IMR-90 (cell line): ENCODE data around the gene ATXN3L. TPM values are rescaled to one million over a fixed set of nuclear protein-coding genes. Genes with fewer than 3 reads are reported as not detected.

ENCODE experiments used
- ATAC-seq: fragments of 200-7000 bp; cut with Tn5 transposase; 2 replicates; pipeline ENCODE4 v1.9.1; 2020; ENCODE audit warnings: low read depth, mild to moderate bottlenecking, moderate library complexity
- BruUV-seq: library from RNA; stranded (reverse); fragments of 400-500 nt; replicated peaks from 2 replicates; lab custom pipeline; 2021; lab: Mats Ljungman, UMichigan
- CTCF ChIA-PET: fragments of 300-600 bp; formaldehyde crosslinking; extraction: SDS; loops from one replicate; lab custom pipeline; 2021; ENCODE audit warnings: antibody characterized with exemption; lab: Yijun Ruan, JAX
- POLR2A ChIA-PET: fragments of 300-600 bp; sonication (Branson Sonifier 250); formaldehyde crosslinking; loops from one replicate; lab custom pipeline; 2022; ENCODE audit warnings: antibody characterized with exemption; ENCODE audit not compliant: unreplicated experiment; lab: Charles Lee
- DNase-seq: peaks from one replicate; pipeline ENCODE4 v3.0.0; 2013
- H2AFZ ChIP-seq: replicated peaks from 2 replicates; pipeline ENCODE3; 2013; ENCODE audit warnings: low read length, mild to moderate bottlenecking; ENCODE audit not compliant: poor library complexity
- H2AK5ac ChIP-seq: 2 replicates; pipeline ENCODE4 v1.6.1; 2013; ENCODE audit warnings: low read depth, low read length, inconsistent platforms
- H2AK9ac ChIP-seq: replicated peaks from 2 replicates; pipeline ENCODE3; 2013; ENCODE audit warnings: mild to moderate bottlenecking, low read depth, low read length, moderate library complexity; ENCODE audit not compliant: poor library complexity
- H2BK120ac ChIP-seq: 2 replicates; pipeline ENCODE4 v1.6.1; 2013; ENCODE audit warnings: low read depth, low read length, inconsistent platforms
- H2BK15ac ChIP-seq: 3 replicates; pipeline ENCODE4 v1.6.1; 2013; ENCODE audit warnings: low read depth, low read length, inconsistent platforms
- H2BK20ac ChIP-seq: 2 replicates; pipeline ENCODE4 v1.6.1; 2013; ENCODE audit warnings: low read depth, mild to moderate bottlenecking, inconsistent platforms, low read length, moderate library complexity
- H2BK5ac ChIP-seq: 2 replicates; pipeline ENCODE4 v1.6.1; 2013; ENCODE audit warnings: mild to moderate bottlenecking, low read depth, low read length, inconsistent platforms; ENCODE audit not compliant: poor library complexity, severe bottlenecking
- H3K14ac ChIP-seq: replicated peaks from 2 replicates; pipeline ENCODE4 v1.6.1; 2013; ENCODE audit warnings: low read depth, low read length, inconsistent platforms
- H3K18ac ChIP-seq: 2 replicates; pipeline ENCODE4 v1.6.1; 2013; ENCODE audit warnings: low read depth, low read length, control low read depth
- H3K23ac ChIP-seq: 2 replicates; pipeline ENCODE4 v1.6.1; 2013; ENCODE audit warnings: low read depth, low read length, inconsistent platforms
- H3K27ac ChIP-seq: 2 replicates; pipeline ENCODE4 v1.5.1; 2013; ENCODE audit warnings: mild to moderate bottlenecking, control low read depth, low read length; ENCODE audit not compliant: insufficient read depth
- H3K27me3 ChIP-seq: 2 replicates; pipeline ENCODE4 v1.6.1; 2013; ENCODE audit warnings: low read length; ENCODE audit not compliant: control insufficient read depth, insufficient read depth
- H3K36me3 ChIP-seq: 2 replicates; pipeline ENCODE4 v1.6.1; 2013; ENCODE audit warnings: low read length, mixed read lengths; ENCODE audit not compliant: control insufficient read depth, insufficient read depth
- H3K4ac ChIP-seq: 2 replicates; pipeline ENCODE4 v1.6.1; 2013; ENCODE audit warnings: low read depth, low read length, inconsistent platforms
- H3K4me1 ChIP-seq: 2 replicates; pipeline ENCODE4 v1.6.1; 2013; ENCODE audit warnings: low read length, mixed read lengths; ENCODE audit not compliant: control insufficient read depth, insufficient read depth
- H3K4me2 ChIP-seq: 2 replicates; pipeline ENCODE4 v1.6.1; 2013; ENCODE audit warnings: low read depth, mild to moderate bottlenecking, control low read depth, low read length, moderate library complexity
- H3K4me3 ChIP-seq: 2 replicates; pipeline ENCODE4 v1.5.1; 2013; ENCODE audit warnings: low read depth, mild to moderate bottlenecking, control low read depth, low read length, moderate library complexity; ENCODE audit not compliant: insufficient read depth
- H3K56ac ChIP-seq: 2 replicates; pipeline ENCODE4 v1.6.1; 2013; ENCODE audit warnings: low read length, inconsistent platforms; ENCODE audit not compliant: insufficient read depth; ENCODE audit errors: extremely low read depth
- H3K79me1 ChIP-seq, 2 experiments: 2 replicates each; pipeline ENCODE4 v1.6.1; 2013; ENCODE audit warnings: low read length in 2 of 2, inconsistent platforms in 1 of 2, low read depth in 1 of 2
- H3K9ac ChIP-seq: 2 replicates; pipeline ENCODE4 v1.6.1; 2013; ENCODE audit warnings: low read depth, low read length, control low read depth
- H3K9me1 ChIP-seq: 2 replicates; pipeline ENCODE4 v1.6.1; 2013; ENCODE audit warnings: low read length, inconsistent platforms; ENCODE audit not compliant: insufficient read depth
- H3K9me3 ChIP-seq: 2 replicates; pipeline ENCODE4 v1.6.1; 2013; ENCODE audit warnings: low read length; ENCODE audit not compliant: control insufficient read depth, insufficient read depth
- H4K20me1 ChIP-seq: 2 replicates; pipeline ENCODE4 v1.6.1; 2013; ENCODE audit warnings: low read length, inconsistent platforms; ENCODE audit not compliant: insufficient read depth
- H4K5ac ChIP-seq: 2 replicates; pipeline ENCODE4 v1.6.1; 2013; ENCODE audit warnings: mild to moderate bottlenecking, low read depth, low read length, control low read depth
- H4K8ac ChIP-seq, 2 experiments: 2 replicates each; pipeline ENCODE4 v1.6.1; 2013; ENCODE audit warnings: low read depth in 2 of 2, low read length in 2 of 2, control low read depth in 1 of 2, inconsistent platforms in 1 of 2
- H4K91ac ChIP-seq: 2 replicates; pipeline ENCODE4 v1.6.1; 2013; ENCODE audit warnings: low read depth, low read length, inconsistent platforms; ENCODE audit not compliant: insufficient read depth
- BHLHE40 ChIP-seq: fragments of 150-350 bp; IDR thresholded peaks from 2 replicates; pipeline ENCODE4 v1.6.1; 2016; ENCODE audit warnings: mild to moderate bottlenecking, low read depth, low read length
- CEBPB ChIP-seq: IDR thresholded peaks from 2 replicates; pipeline ENCODE4 v1.6.1; 2012; ENCODE audit warnings: low read depth, low read length, improper control_type of control experiment
- CHD1 ChIP-seq: IDR thresholded peaks from 2 replicates; pipeline ENCODE4 v1.6.1; 2012; ENCODE audit warnings: low read depth, low read length, improper control_type of control experiment
- FOS ChIP-seq: fragments of 150-350 bp; IDR thresholded peaks from 2 replicates; pipeline ENCODE4 v1.6.1; 2016; ENCODE audit warnings: low read depth, low read length
- MAFK ChIP-seq: IDR thresholded peaks from 2 replicates; pipeline ENCODE4 v1.6.1; 2012; ENCODE audit warnings: low read depth, low read length, improper control_type of control experiment
- MAZ ChIP-seq: IDR thresholded peaks from 2 replicates; pipeline ENCODE4 v1.6.1; 2012; ENCODE audit warnings: low read depth, mild to moderate bottlenecking, low read length, improper control_type of control experiment, moderate library complexity, borderline replicate concordance
- MXI1 ChIP-seq: IDR thresholded peaks from 2 replicates; pipeline ENCODE4 v1.6.1; 2012; ENCODE audit warnings: low read depth, mild to moderate bottlenecking, low read length, moderate library complexity, borderline replicate concordance
- NFE2L2 ChIP-seq: fragments of 150-350 bp; IDR thresholded peaks from 2 replicates; pipeline ENCODE4 v1.6.1; 2016; ENCODE audit warnings: low read depth, mild to moderate bottlenecking, low read length
- POLR2A ChIP-seq: IDR thresholded peaks from 2 replicates; pipeline ENCODE4 v1.6.1; 2012; ENCODE audit warnings: mild to moderate bottlenecking, low read depth, low read length
- RAD21 ChIP-seq: IDR thresholded peaks from 2 replicates; pipeline ENCODE4 v1.6.1; 2012; ENCODE audit warnings: low read length, improper control_type of control experiment
- RCOR1 ChIP-seq: IDR thresholded peaks from 2 replicates; pipeline ENCODE4 v1.6.1; 2012; ENCODE audit warnings: mild to moderate bottlenecking, low read length, improper control_type of control experiment; ENCODE audit not compliant: insufficient replicate concordance
- RFX5 ChIP-seq: IDR thresholded peaks from 2 replicates; pipeline ENCODE4 v1.8.0; 2012; ENCODE audit warnings: low read depth, mild to moderate bottlenecking, low read length, moderate library complexity
- SMC3 ChIP-seq: fragments of 150-350 bp; IDR thresholded peaks from 2 replicates; pipeline ENCODE4 v1.6.1; 2016; ENCODE audit warnings: low read depth, mild to moderate bottlenecking, antibody characterized with exemption, low read length, moderate library complexity
- WGBS, 2 experiments: methylation state at CpG; one replicate each; pipeline versions ENCODE4 v1.1.5 to v1.1.7; 2013; ENCODE audit warnings: missing lambda C conversion rate in 2 of 2; ENCODE audit not compliant: insufficient read length in 1 of 2; ENCODE audit errors: extremely low coverage in 2 of 2; 5-methylcytosine and 5-hydroxymethylcytosine counted together
- dilution Hi-C: fragments of 300-500 bp; cut with HindIII; formaldehyde crosslinking; loops from one replicate; pipeline ENCODE4 v1.14.3; 2018; ENCODE audit warnings: low sequenced_read_pairs; ENCODE audit not compliant: unreplicated experiment
- in situ Hi-C: fragments of 300-500 bp; cut with MboI; formaldehyde crosslinking; loops from 3 replicates; pipeline ENCODE4 v1.14.3; 2019; ENCODE audit warnings: low sequenced_read_pairs, inconsistent platforms, mixed read lengths
- intact Hi-C: fragments of 100-400 bp; cut with micrococcal nuclease; formaldehyde crosslinking; loops from 2 replicates; pipeline ENCODE4 v1.10.0; 2022
- polyA plus RNA-seq, 3 experiments: library from polyadenylated mRNA; depleted of rRNA; stranded (reverse); fragments of >200 nt; gene quantifications; 2 replicates each; pipeline ENCODE4 v1.2.3, GENCODE V29; 2012; ENCODE audit warnings: low replicate concordance in 1 of 3
- total RNA-seq: library from RNA; depleted of rRNA; stranded (reverse); fragments of >200 nt; gene quantifications from 2 replicates; pipeline ENCODE4 v1.2.3, GENCODE V29; 2012
- TF ChIP-seq, protein P1 (sequence below): fragments of 150-350 bp; IDR thresholded peaks from 2 replicates; pipeline ENCODE4 v1.6.1; 2016; ENCODE audit warnings: low read depth, mild to moderate bottlenecking, low read length, moderate library complexity, borderline replicate concordance
- TF ChIP-seq, protein P2 (sequence below): fragments of 150-350 bp; IDR thresholded peaks from 2 replicates; pipeline ENCODE4 v1.6.1; 2017; ENCODE audit warnings: mild to moderate bottlenecking, antibody characterized with exemption, low read length, low read depth
- TF ChIP-seq, protein P3 (sequence below): conservative IDR thresholded peaks from 2 replicates; pipeline ENCODE4 v1.5.1; 2012; ENCODE audit warnings: mild to moderate bottlenecking, low read depth, low read length, improper control_type of control experiment

The ATXN3L gene
- total and polyA plus RNA-seq, 2 of the 4 experiments (the other 2 are of a cell fraction): not detected

GRCh38 chrX:13323241-13323640 lies 3.4 kb upstream of the ATXN3L start:
- Histone ChIP-seq H3K9me3 (no peaks in the 10 kb centered on the region), H3K14ac (no peak overlapping the region), H4K8ac (no peak overlapping the region), H3K18ac (no peak overlapping the region), H2BK15ac (no peak overlapping the region), H4K20me1 (no peaks in the 10 kb centered on the region), H2AK5ac (no peak overlapping the region), H3K4me1 (no peaks in the 10 kb centered on the region), H2AFZ (no peak overlapping the region), H3K79me1 (no peaks in the 10 kb centered on the region), H3K27me3 (no peaks in the 10 kb centered on the region), H2BK5ac (no peak overlapping the region), H3K4me3 (no peak overlapping the region), H3K9me1 (no peaks in the 10 kb centered on the region), H3K4me2 (no peak overlapping the region), H3K56ac (no peak overlapping the region), H3K36me3 (no peaks in the 10 kb centered on the region), H2BK20ac (no peak overlapping the region), H4K5ac (no peak overlapping the region), H3K4ac (no peak overlapping the region), H3K23ac (no peak overlapping the region), H3K27ac (no peak overlapping the region), H2BK120ac (no peak overlapping the region), H4K91ac (no peak overlapping the region), H3K9ac (no peak overlapping the region), H2AK9ac (no peak overlapping the region)
- ATAC-seq (no peak), DNase-seq (no peak)
- no TSS peak for BruUV-seq
- ChIA-PET POLR2A (no interaction called here), CTCF (no interaction called here)
- TF ChIP-seq RAD21 (no peak), MAZ (no peak), RCOR1 (no peak), POLR2A (no peak), MAFK (no peak), NFE2L2 (no peak), MXI1 (no peak), FOS (no peak), CHD1 (no peak), BHLHE40 (no peak), CEBPB (no peak), RFX5 (no peak), SMC3 (no peak)
- TF ChIP-seq, protein P1, sequence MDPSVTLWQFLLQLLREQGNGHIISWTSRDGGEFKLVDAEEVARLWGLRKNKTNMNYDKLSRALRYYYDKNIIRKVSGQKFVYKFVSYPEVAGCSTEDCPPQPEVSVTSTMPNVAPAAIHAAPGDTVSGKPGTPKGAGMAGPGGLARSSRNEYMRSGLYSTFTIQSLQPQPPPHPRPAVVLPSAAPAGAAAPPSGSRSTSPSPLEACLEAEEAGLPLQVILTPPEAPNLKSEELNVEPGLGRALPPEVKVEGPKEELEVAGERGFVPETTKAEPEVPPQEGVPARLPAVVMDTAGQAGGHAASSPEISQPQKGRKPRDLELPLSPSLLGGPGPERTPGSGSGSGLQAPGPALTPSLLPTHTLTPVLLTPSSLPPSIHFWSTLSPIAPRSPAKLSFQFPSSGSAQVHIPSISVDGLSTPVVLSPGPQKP: no peak
- TF ChIP-seq, protein P2, sequence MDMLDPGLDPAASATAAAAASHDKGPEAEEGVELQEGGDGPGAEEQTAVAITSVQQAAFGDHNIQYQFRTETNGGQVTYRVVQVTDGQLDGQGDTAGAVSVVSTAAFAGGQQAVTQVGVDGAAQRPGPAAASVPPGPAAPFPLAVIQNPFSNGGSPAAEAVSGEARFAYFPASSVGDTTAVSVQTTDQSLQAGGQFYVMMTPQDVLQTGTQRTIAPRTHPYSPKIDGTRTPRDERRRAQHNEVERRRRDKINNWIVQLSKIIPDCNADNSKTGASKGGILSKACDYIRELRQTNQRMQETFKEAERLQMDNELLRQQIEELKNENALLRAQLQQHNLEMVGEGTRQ: no peak
- TF ChIP-seq, protein P3, sequence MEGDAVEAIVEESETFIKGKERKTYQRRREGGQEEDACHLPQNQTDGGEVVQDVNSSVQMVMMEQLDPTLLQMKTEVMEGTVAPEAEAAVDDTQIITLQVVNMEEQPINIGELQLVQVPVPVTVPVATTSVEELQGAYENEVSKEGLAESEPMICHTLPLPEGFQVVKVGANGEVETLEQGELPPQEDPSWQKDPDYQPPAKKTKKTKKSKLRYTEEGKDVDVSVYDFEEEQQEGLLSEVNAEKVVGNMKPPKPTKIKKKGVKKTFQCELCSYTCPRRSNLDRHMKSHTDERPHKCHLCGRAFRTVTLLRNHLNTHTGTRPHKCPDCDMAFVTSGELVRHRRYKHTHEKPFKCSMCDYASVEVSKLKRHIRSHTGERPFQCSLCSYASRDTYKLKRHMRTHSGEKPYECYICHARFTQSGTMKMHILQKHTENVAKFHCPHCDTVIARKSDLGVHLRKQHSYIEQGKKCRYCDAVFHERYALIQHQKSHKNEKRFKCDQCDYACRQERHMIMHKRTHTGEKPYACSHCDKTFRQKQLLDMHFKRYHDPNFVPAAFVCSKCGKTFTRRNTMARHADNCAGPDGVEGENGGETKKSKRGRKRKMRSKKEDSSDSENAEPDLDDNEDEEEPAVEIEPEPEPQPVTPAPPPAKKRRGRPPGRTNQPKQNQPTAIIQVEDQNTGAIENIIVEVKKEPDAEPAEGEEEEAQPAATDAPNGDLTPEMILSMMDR: no peak
- intact Hi-C loops (no loop called here), in situ Hi-C loops (no loop called here), dilution Hi-C loops (no loop called here)
- no CpG with 5 or more reads among the region's 1 CpG for WGBS, 2 experiments
